Activated CD4-positive, CD25-positive, alpha-beta regulatory T cell treated with anti-CD3 and anti-CD28 coated beads, Interleukin-2, amount 50 U/mL, for 16 hours (primary cell): ENCODE results near the gene CENPB.

Experiments
- DNase-seq: peaks from one replicate; pipeline ENCODE4 v3.0.0-alpha.2; 2020; ENCODE audit warnings: low read depth, low spot score

The CENPB gene

GRCh38 chr20:3767427-3768341 lies 18.9 kb downstream of the CENPB start, which contains the start of gene ADISSP:
TSS of gene ADISSP (minus strand) at chr20:3767753. CDS start at chr20:3760100, 7,653 bp downstream.
- DNase-seq = peak; percentile 93

- DNase-seq = no peak
Measured at GRCh38 chr20:3767110-3767426, 19.5 kb downstream of the CENPB start.

- DNase-seq = no peak
Measured at GRCh38 chr20:3766422-3767109, 20.0 kb downstream of the CENPB start.

- no peak for DNase-seq
Measured at GRCh38 chr20:3765171-3765882, 21.2 kb downstream of the CENPB start.

- no peak for DNase-seq
Measured at GRCh38 chr20:3764659-3765058, 21.9 kb downstream of the CENPB start.

GRCh38 chr20:3763671-3764601 lies 22.6 kb downstream of the CENPB start:
- no peak for DNase-seq

- DNase-seq = no peak
Measured at GRCh38 chr20:3760655-3761348, 25.7 kb downstream of the CENPB start.

GRCh38 chr20:3759884-3760283 lies 26.7 kb downstream of the CENPB start:
- DNase-seq = no peak

- no peak for DNase-seq
Measured at GRCh38 chr20:3759316-3759823, 27.2 kb downstream of the CENPB start.

GRCh38 chr20:3758566-3758965 lies 28.0 kb downstream of the CENPB start:
- DNase-seq = no peak

- DNase-seq = no peak
Measured at GRCh38 chr20:3757268-3757667, 29.3 kb downstream of the CENPB start.

- DNase-seq = no peak
Measured at GRCh38 chr20:3755814-3756480, 30.6 kb downstream of the CENPB start.

- no peak for DNase-seq
Measured at GRCh38 chr20:3755269-3755668, 31.3 kb downstream of the CENPB start.

- DNase-seq = no peak
Measured at GRCh38 chr20:3754276-3754630, 32.3 kb downstream of the CENPB start.

GRCh38 chr20:3753501-3754275 lies 32.9 kb downstream of the CENPB start:
- DNase-seq = no peak

GRCh38 chr20:3753098-3753497 lies 33.4 kb downstream of the CENPB start:
- no peak for DNase-seq

GRCh38 chr20:3752386-3752759 lies 34.2 kb downstream of the CENPB start:
- DNase-seq = no peak

GRCh38 chr20:3751675-3752385 lies 34.7 kb downstream of the CENPB start:
- DNase-seq = no peak

GRCh38 chr20:3751305-3751674 lies 35.2 kb downstream of the CENPB start:
- no peak for DNase-seq
